HCT116 (cell line): ENCODE results near the gene MUC3A. TPM values are rescaled to one million over a fixed set of nuclear protein-coding genes. Genes with fewer than 3 reads are reported as not detected.

Experiments used
- ATAC-seq: fragments of 200-7000 bp; cut with Tn5 transposase; 2 replicates; pipeline ENCODE4 v1.9.1; 2020; ENCODE audit warnings: mild to moderate bottlenecking, moderate library complexity
- BruUV-seq: library from RNA; stranded (reverse); fragments of 400-500 nt; replicated peaks from 2 replicates; lab custom pipeline; 2021; lab: Mats Ljungman, UMichigan
- CTCF ChIA-PET: fragments of 300-600 bp; sonication (Branson Sonifier 250); formaldehyde crosslinking; loops from one replicate; lab custom pipeline; 2021; ENCODE audit warnings: antibody characterized with exemption; lab: Charles Lee
- POLR2A ChIA-PET: fragments of 300-600, 350-600 bp; sonication (Branson Sonifier 250); formaldehyde crosslinking; loops from one replicate; lab custom pipeline; 2021; ENCODE audit warnings: antibody characterized with exemption; lab: Charles Lee
- RAD21 ChIA-PET, 2 experiments: fragments of 300-600 bp; sonication (Branson Sonifier 250); formaldehyde crosslinking; loops; one replicate each; lab custom pipeline; 2023; ENCODE audit warnings: low total read pairs in 2 of 2; ENCODE audit not compliant: uncharacterized antibody in 2 of 2, unreplicated experiment in 2 of 2, low non-redundant PET in 1 of 2; lab: Charles Lee
- DNase-seq: peaks from one replicate; pipeline ENCODE4 v3.0.0-alpha.2; 2010; ENCODE audit warnings: low read depth, low spot score
- H2AFZ ChIP-seq: fragments of 200-600 bp; shearing (Covaris generic), sonication (generic); 2 replicates; pipeline ENCODE4 v1.6.1; 2017; ENCODE audit warnings: low read depth, mixed run types, mixed read lengths, antibody characterized with exemption, low read length; ENCODE audit not compliant: poor library complexity, severe bottlenecking
- H3K27ac ChIP-seq: 2 replicates; pipeline ENCODE4 v1.5.1; 2012; ENCODE audit warnings: low read depth, low read length
- H3K27me3 ChIP-seq: fragments of 200-600 bp; sonication (generic); 2 replicates; pipeline ENCODE4 v1.6.1; 2016; ENCODE audit warnings: mixed run types, low read length, mixed read lengths; ENCODE audit not compliant: insufficient read depth
- H3K36me3 ChIP-seq, 2 experiments: fragments of 200-500 bp in 1 of 2; fragments of 200-600 bp in 1 of 2; sonication (Bioruptor generic) in 1 of 2; sonication (generic) in 1 of 2; 2 replicates each; pipeline versions ENCODE4 v1.5.1 to v1.6.1; 2014 to 2016; ENCODE audit warnings: low read length in 2 of 2, inconsistent platforms in 1 of 2, mixed read lengths in 1 of 2, mixed run types in 1 of 2; ENCODE audit not compliant: insufficient read depth in 2 of 2, control insufficient read depth in 1 of 2
- H3K4me1 ChIP-seq, 2 experiments: fragments of 200-600 bp in 1 of 2; sonication (generic) in 1 of 2; 2 replicates each; pipeline versions ENCODE4 v1.5.1 to v1.6.1; 2012 to 2017; ENCODE audit warnings: low read length in 2 of 2, inconsistent platforms in 1 of 2, mild to moderate bottlenecking in 1 of 2, mixed read lengths in 1 of 2, mixed run types in 1 of 2, moderate library complexity in 1 of 2; ENCODE audit not compliant: insufficient read depth in 2 of 2, control insufficient read depth in 1 of 2
- H3K4me2 ChIP-seq: fragments of 200-600 bp; sonication (generic); 2 replicates; pipeline ENCODE4 v1.6.1; 2017; ENCODE audit warnings: mixed run types, low read length, mixed read lengths
- H3K4me3 ChIP-seq, 2 experiments: fragments of 200-600 bp in 1 of 2; sonication (generic) in 1 of 2; replicated peaks in 1 of 2; 2 replicates each; pipeline ENCODE4 v1.5.1; 2011 to 2016; ENCODE audit warnings: low read length in 2 of 2, control low read depth in 1 of 2, low read depth in 1 of 2, mild to moderate bottlenecking in 1 of 2, mixed read lengths in 1 of 2, mixed run types in 1 of 2
- H3K79me2 ChIP-seq: fragments of 200-600 bp; sonication (generic); 2 replicates; pipeline ENCODE4 v1.6.1; 2017; ENCODE audit warnings: mild to moderate bottlenecking, mixed run types, low read length, moderate library complexity, mixed read lengths; ENCODE audit not compliant: insufficient read depth
- H3K9ac ChIP-seq: fragments of 200-600 bp; sonication (generic); 2 replicates; pipeline ENCODE4 v1.6.1; 2016; ENCODE audit warnings: low read length, mixed read lengths
- H3K9me2 ChIP-seq: fragments of 200-600 bp; sonication (generic), shearing (Covaris generic); 2 replicates; pipeline ENCODE4 v1.6.1; 2017; ENCODE audit warnings: mixed run types, mild to moderate bottlenecking, moderate library complexity; ENCODE audit not compliant: insufficient read depth
- H3K9me3 ChIP-seq, 2 experiments: fragments of 200-500 bp in 1 of 2; fragments of 200-600 bp in 1 of 2; sonication (Bioruptor generic) in 1 of 2; sonication (generic) in 1 of 2; 2 replicates each; pipeline ENCODE4 v1.6.1; 2014 to 2017; ENCODE audit warnings: low read length in 2 of 2, mixed read lengths in 2 of 2, inconsistent platforms in 1 of 2, low read depth in 1 of 2, mild to moderate bottlenecking in 1 of 2, mixed run types in 1 of 2, moderate library complexity in 1 of 2; ENCODE audit not compliant: control insufficient read depth in 1 of 2, insufficient read depth in 1 of 2
- H4K20me1 ChIP-seq: fragments of 200-600 bp; sonication (generic), shearing (Covaris generic); 2 replicates; pipeline ENCODE4 v1.6.1; 2017; ENCODE audit warnings: mixed run types, mild to moderate bottlenecking, moderate library complexity; ENCODE audit not compliant: insufficient read depth
- CBX3 ChIP-seq: IDR thresholded peaks from 2 replicates; pipeline ENCODE4 v1.6.1; 2012; ENCODE audit warnings: low read depth
- ELF1 ChIP-seq: IDR thresholded peaks from 2 replicates; pipeline ENCODE4 v1.6.1; 2012; ENCODE audit warnings: low read depth, borderline replicate concordance
- FOSL1 ChIP-seq: IDR thresholded peaks from 2 replicates; pipeline ENCODE4 v1.6.1; 2012; ENCODE audit warnings: low read depth
- ZBTB33 ChIP-seq: IDR thresholded peaks from 2 replicates; pipeline ENCODE4 v1.6.1; 2011; ENCODE audit warnings: mild to moderate bottlenecking, low read length, moderate library complexity; ENCODE audit not compliant: insufficient replicate concordance; ENCODE audit errors: extremely low read depth
- ZFX ChIP-seq: fragments of 450-650 bp; IDR thresholded peaks from 2 replicates; pipeline ENCODE4 v1.6.1; 2017
- intact Hi-C: fragments of 100-400 bp; cut with micrococcal nuclease; formaldehyde crosslinking; loops from 2 replicates; pipeline ENCODE4 v1.10.0; 2022
- total RNA-seq: library from RNA; stranded (reverse); gene quantifications from one replicate; pipeline ENCODE4 v1.2.1, GENCODE V29; 2021; ENCODE audit not compliant: unreplicated experiment

MUC3A gene
- total RNA-seq, 1 experiment from 2014 or later: 30.8 TPM

GRCh38 chr7:100911484-100911883, 37.9 kb upstream of the MUC3A start:
- CTCF ChIA-PET: no interaction called here
- Histone ChIP-seq H3K79me2 (no peaks in the 10 kb centered on the region), H3K9me2 (no peaks in the 10 kb centered on the region), H4K20me1 (no peaks in the 10 kb centered on the region), H3K27ac (no peak overlapping the region), H2AFZ (no peak overlapping the region), H3K4me2 (no peak overlapping the region), H3K9ac (no peak overlapping the region), H3K4me1 (peaks cover 0 to 5% of the 10 kb centered on the region in 2 experiments; a peak in 2 of 4 replicates), H3K9me3 (no peaks in the 10 kb centered on the region), H3K27me3 (no peaks in the 10 kb centered on the region), H3K4me3 (no peak overlapping the region), H3K36me3 (no peaks in the 10 kb centered on the region)
- ATAC-seq (no peak), DNase-seq (no peak)
- POLR2A ChIA-PET: no interaction called here
- TF ChIP-seq ZFX: no peak
- RAD21 ChIA-PET: no interaction called here
- intact Hi-C loops: no loop called here
- BruUV-seq: no TSS peak

- ChIA-PET CTCF (no interaction called here), POLR2A (no interaction called here), RAD21 (no interaction called here)
- H2AFZ ChIP-seq: no peak overlapping the region
- H3K4me2 ChIP-seq: no peak overlapping the region
- H3K4me3 ChIP-seq: no peak overlapping the region
- DNase-seq (no peak), ATAC-seq (no peak)
- H3K9me2 ChIP-seq: no peaks in the 10 kb centered on the region
- TF ChIP-seq ZBTB33 (no peak), ELF1 (no peak), FOSL1 (no peak), CBX3 (no peak)
- no peaks in the 10 kb centered on the region for H3K9me3 ChIP-seq
- BruUV-seq: no TSS peak
- H4K20me1 ChIP-seq: no peaks in the 10 kb centered on the region
- intact Hi-C loops: no loop called here
- H3K27me3 ChIP-seq: no peaks in the 10 kb centered on the region
- H3K36me3 ChIP-seq: no peaks in the 10 kb centered on the region
- peaks cover 0 to 5% of the 10 kb centered on the region in 2 experiments; a peak in 2 of 4 replicates for H3K4me1 ChIP-seq
- no peak overlapping the region for H3K9ac ChIP-seq
- no peak overlapping the region for H3K27ac ChIP-seq
- no peaks in the 10 kb centered on the region for H3K79me2 ChIP-seq
Measured at GRCh38 chr7:100914208-100914878, 35.0 kb upstream of the MUC3A start.
